ENCODE measurements around the gene MCTP2. TPM values are rescaled to one million over a fixed set of nuclear protein-coding genes. Genes with fewer than 3 reads are reported as not detected.

The MCTP2 gene
- total RNA-seq, 1 experiment from 2014 or later, result 0.19 TPM

DNA sequence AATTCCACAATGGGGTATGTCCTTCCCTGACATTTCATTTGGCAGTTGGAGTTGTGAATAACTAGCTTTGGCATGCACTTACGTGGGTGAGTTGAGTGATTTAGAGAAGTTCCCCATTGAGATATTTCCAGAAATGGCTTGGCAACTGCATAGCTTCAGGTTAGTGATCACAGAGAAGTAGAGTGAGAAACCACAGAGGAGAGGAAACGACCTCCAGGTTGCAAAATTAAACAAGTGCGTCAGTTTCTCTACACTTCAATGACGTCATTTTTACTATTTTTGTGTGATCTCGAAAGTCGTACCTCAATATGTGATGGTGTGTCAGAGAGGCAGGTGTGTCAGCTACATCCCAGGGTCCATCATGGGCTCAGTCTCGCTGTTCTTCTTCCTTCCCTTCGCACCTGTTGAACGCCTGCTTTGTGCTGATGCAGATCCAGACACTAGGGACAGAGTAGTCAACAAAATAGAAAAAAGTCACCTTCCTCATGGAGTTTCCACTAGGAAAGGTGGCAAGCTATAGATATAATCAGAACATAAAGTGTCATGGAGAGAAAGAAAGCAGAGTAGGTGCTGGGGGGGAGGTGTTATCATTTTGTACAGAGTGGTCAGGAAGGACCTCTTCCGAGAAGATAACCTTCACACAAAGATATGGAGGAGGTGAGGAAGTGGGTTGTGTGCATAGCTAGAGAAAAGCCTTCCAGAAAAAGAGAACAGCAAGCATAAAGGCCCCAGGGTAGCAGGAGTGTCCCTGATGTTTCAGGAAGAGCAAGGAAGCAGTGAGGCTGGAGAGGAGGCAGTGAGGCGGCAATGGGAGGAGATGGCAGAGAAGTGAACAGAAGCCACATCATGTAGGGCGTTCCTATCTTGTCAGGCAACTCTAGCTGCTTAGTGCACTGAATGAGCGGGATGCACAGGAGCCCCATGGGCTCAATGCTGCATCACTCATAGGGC, 75.6 kb downstream of the MCTP2 start:
- no TSS peak for BruUV-seq (replicated peaks)
- H3K27ac ChIP-seq (ENCODE audit: low read depth, low read length, poor library complexity, severe bottlenecking), result no peak overlapping the region
- POLR2A ChIA-PET (ENCODE audit: low non-redundant PET), result no interaction called here
- no peaks in the 10 kb centered on the region for H3K4me1 ChIP-seq (ENCODE audit: insufficient read depth, low read length, poor library complexity, severe bottlenecking)
- CTCF ChIA-PET, result no interaction called here
- H3K9me3 ChIP-seq (ENCODE audit: low read depth, low read length, poor library complexity, severe bottlenecking), result no peaks in the 10 kb centered on the region
- H3K4me3 ChIP-seq (ENCODE audit: low read depth, low read length, poor library complexity, severe bottlenecking), result no peak overlapping the region
- H3K36me3 ChIP-seq (ENCODE audit: insufficient read depth, low read length, poor library complexity, severe bottlenecking), result no peaks in the 10 kb centered on the region
- intact Hi-C loops (cut with micrococcal nuclease; ENCODE audit: unreplicated experiment), result no loop called here
- no peaks in the 10 kb centered on the region for H3K27me3 ChIP-seq (replicated peaks; ENCODE audit: insufficient read depth, low read depth, low read length, poor library complexity)
- no peak for DNase-seq (ENCODE audit: low spot score)
- no peak for TF ChIP-seq EZH2 (IDR thresholded peaks at IDR 0.05; ENCODE audit: borderline replicate concordance, low read depth, low read length, poor library complexity, severe bottlenecking)
- TF ChIP-seq, protein P1, sequence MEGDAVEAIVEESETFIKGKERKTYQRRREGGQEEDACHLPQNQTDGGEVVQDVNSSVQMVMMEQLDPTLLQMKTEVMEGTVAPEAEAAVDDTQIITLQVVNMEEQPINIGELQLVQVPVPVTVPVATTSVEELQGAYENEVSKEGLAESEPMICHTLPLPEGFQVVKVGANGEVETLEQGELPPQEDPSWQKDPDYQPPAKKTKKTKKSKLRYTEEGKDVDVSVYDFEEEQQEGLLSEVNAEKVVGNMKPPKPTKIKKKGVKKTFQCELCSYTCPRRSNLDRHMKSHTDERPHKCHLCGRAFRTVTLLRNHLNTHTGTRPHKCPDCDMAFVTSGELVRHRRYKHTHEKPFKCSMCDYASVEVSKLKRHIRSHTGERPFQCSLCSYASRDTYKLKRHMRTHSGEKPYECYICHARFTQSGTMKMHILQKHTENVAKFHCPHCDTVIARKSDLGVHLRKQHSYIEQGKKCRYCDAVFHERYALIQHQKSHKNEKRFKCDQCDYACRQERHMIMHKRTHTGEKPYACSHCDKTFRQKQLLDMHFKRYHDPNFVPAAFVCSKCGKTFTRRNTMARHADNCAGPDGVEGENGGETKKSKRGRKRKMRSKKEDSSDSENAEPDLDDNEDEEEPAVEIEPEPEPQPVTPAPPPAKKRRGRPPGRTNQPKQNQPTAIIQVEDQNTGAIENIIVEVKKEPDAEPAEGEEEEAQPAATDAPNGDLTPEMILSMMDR (conservative IDR thresholded peaks at IDR 0.05; ENCODE audit: low read depth, low read length), result no peak

- no peak for DNase-seq (ENCODE audit: low spot score)
- no peaks in the 10 kb centered on the region for H3K27me3 ChIP-seq (replicated peaks; ENCODE audit: insufficient read depth, low read depth, low read length, poor library complexity)
- no peaks in the 10 kb centered on the region for H3K36me3 ChIP-seq (ENCODE audit: insufficient read depth, low read length, poor library complexity, severe bottlenecking)
- CTCF ChIA-PET, result no interaction called here
- no peaks in the 10 kb centered on the region for H3K9me3 ChIP-seq (ENCODE audit: low read depth, low read length, poor library complexity, severe bottlenecking)
- no peaks in the 10 kb centered on the region for H3K4me1 ChIP-seq (ENCODE audit: insufficient read depth, low read length, poor library complexity, severe bottlenecking)
- intact Hi-C loops (cut with micrococcal nuclease; ENCODE audit: unreplicated experiment), result no loop called here
- H3K4me3 ChIP-seq (ENCODE audit: low read depth, low read length, poor library complexity, severe bottlenecking), result no peak overlapping the region
- TF ChIP-seq EZH2 (IDR thresholded peaks at IDR 0.05; ENCODE audit: borderline replicate concordance, low read depth, low read length, poor library complexity, severe bottlenecking), result no peak
- TF ChIP-seq, protein P1 (conservative IDR thresholded peaks at IDR 0.05; ENCODE audit: low read depth, low read length), result no peak
- POLR2A ChIA-PET (ENCODE audit: low non-redundant PET), result no interaction called here
- no TSS peak for BruUV-seq (replicated peaks)
- H3K27ac ChIP-seq (ENCODE audit: low read depth, low read length, poor library complexity, severe bottlenecking), result no peak overlapping the region
These were observed 81.6 kb downstream of the MCTP2 start for GRCh38 chr15:94312946-94313345.

DNA sequence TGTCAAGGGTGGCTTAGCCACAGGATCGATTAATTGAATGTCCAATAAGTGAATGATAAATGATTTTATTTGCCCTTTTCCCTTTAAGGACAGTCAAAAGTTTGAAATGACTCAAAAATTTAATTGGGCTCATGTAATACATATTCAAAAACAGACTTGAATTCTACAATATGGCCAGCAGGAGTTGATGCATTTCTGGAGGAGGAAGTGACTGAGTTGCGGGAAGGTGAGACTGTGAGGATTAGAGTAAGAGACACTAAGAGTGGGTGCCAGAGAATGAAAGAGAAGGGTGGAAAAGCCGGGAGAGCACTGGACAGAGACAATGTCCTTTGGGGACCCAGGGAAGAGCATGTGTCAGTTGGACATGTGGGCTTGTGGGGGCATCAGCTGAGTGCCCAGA, 83.3 kb downstream of the MCTP2 start:
- DNase-seq (ENCODE audit: low spot score), result no peak
- TF ChIP-seq, protein P1 (conservative IDR thresholded peaks at IDR 0.05; ENCODE audit: low read depth, low read length), result no peak
- no peak for TF ChIP-seq EZH2 (IDR thresholded peaks at IDR 0.05; ENCODE audit: borderline replicate concordance, low read depth, low read length, poor library complexity, severe bottlenecking)
- no peak overlapping the region for H3K27ac ChIP-seq (ENCODE audit: low read depth, low read length, poor library complexity, severe bottlenecking)
- BruUV-seq (replicated peaks), result no TSS peak
- H3K36me3 ChIP-seq (ENCODE audit: insufficient read depth, low read length, poor library complexity, severe bottlenecking), result no peaks in the 10 kb centered on the region
- H3K27me3 ChIP-seq (replicated peaks; ENCODE audit: insufficient read depth, low read depth, low read length, poor library complexity), result no peaks in the 10 kb centered on the region
- CTCF ChIA-PET, result no interaction called here
- no peaks in the 10 kb centered on the region for H3K4me1 ChIP-seq (ENCODE audit: insufficient read depth, low read length, poor library complexity, severe bottlenecking)
- H3K9me3 ChIP-seq (ENCODE audit: low read depth, low read length, poor library complexity, severe bottlenecking), result no peaks in the 10 kb centered on the region
- POLR2A ChIA-PET (ENCODE audit: low non-redundant PET), result no interaction called here
- intact Hi-C loops (cut with micrococcal nuclease; ENCODE audit: unreplicated experiment), result no loop called here
- H3K4me3 ChIP-seq (ENCODE audit: low read depth, low read length, poor library complexity, severe bottlenecking), result no peak overlapping the region
